SH-SY5Y (cell line): ENCODE data around the gene PEAR1.

Experiments
- GATA2 ChIP-seq: IDR thresholded peaks from 2 replicates; pipeline ENCODE4 v1.6.1; 2011; ENCODE audit warnings: mild to moderate bottlenecking, low read depth, low read length
- GATA3 ChIP-seq: IDR thresholded peaks from 2 replicates; pipeline ENCODE4 v1.6.1; 2011; ENCODE audit warnings: low read depth, mild to moderate bottlenecking, low read length, moderate library complexity

- no peak for TF ChIP-seq GATA2
- TF ChIP-seq GATA3, result no peak
Observed at GRCh38 chr1:156881101-156881500, 12.4 kb upstream of the PEAR1 start.
